Measurements from ENCODE around the gene FTCD. TPM values are rescaled to one million over a fixed set of nuclear protein-coding genes. Genes with fewer than 3 reads are reported as not detected.

Gene FTCD
- total and polyA plus RNA-seq, 10 of the 15 experiments (the other 5 are each of a cell fraction or from before 2014, with no cell fraction given): 0.27 to 0.28 TPM; not detected in 8

DNA sequence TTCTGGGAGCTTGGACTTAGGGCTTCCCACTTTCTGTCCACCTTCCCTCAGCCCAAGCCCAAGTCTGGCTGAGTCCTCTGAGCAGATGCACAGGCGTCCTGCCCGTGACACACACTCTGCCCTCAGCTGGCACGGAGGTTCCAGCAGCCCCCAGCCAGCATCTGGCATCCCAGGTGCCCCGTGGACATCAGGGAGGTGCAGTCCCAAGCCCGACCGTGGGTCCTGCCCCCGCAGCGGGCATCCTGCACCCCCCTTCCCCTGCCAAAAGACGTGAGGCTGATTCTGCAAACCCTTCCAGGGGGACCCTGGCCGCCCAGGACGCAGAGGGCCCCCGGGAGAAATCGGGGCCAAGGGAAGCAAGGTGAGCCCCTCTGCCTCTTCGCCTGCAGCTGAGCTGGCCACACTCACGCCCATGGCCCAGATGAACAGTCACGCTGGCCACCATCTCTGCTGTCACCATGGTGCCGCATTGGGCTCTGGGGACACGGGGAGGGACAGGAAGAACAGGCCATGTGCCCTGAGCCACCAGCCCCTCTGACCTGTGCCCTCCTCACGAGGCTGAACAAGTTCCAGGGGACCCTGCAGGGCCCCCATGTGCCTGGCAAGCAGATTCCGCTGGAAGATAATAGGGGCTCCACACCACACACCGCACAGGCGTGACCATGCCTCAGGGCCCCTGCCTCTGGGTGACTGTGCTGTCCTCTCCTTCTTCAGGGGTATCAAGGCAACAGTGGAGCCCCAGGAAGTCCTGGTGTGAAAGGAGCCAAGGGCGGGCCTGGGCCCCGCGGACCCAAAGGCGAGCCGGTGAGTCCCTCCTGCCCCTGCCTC is 36.8 kb downstream of the FTCD start:
- H3K36me3 ChIP-seq (ENCODE audit: control insufficient read depth in 2 of 2, insufficient read depth in 2 of 2, low read length in 1 of 2): no peaks in the 10 kb centered on the region
- H3K79me2 ChIP-seq (ENCODE audit: control insufficient read depth, insufficient read depth, low read length): no peaks in the 10 kb centered on the region
- no peak overlapping the region for H3K4me3 ChIP-seq
- no TSS peak for BruUV-seq (replicated peaks)
- CTCF ChIA-PET: no interaction called here
- no peak overlapping the region for H2AFZ ChIP-seq (ENCODE audit: control insufficient read depth, low read depth, low read length)
- POLR2A ChIA-PET: no interaction called here
- FAIRE-seq: no peak
- no peak for ATAC-seq
- intact Hi-C loops (cut with micrococcal nuclease; ENCODE audit: unreplicated experiment) (no loop called here), in situ Hi-C loops (cut with MboI) (no loop called here)
- H3K9ac ChIP-seq (ENCODE audit: control insufficient read depth, insufficient read depth, low read length): no peak overlapping the region
- no peaks in the 10 kb centered on the region for H3K4me1 ChIP-seq (ENCODE audit: control insufficient read depth, insufficient read depth, low read length)
- H3K27ac ChIP-seq (ENCODE audit: control insufficient read depth, insufficient read depth): no peak overlapping the region
- RAD21 ChIA-PET (ENCODE audit: unreplicated experiment): no interaction called here
- SMC1A ChIA-PET (ENCODE audit: uncharacterized antibody, unreplicated experiment): no interaction called here
- DNase-seq (ENCODE audit: low read depth, low spot score): no peak
- no peak for TF ChIP-seq PBX3 (IDR thresholded peaks at IDR 0.05; ENCODE audit: insufficient replicate concordance, low read depth, low read length)
- TF ChIP-seq, protein P1, sequence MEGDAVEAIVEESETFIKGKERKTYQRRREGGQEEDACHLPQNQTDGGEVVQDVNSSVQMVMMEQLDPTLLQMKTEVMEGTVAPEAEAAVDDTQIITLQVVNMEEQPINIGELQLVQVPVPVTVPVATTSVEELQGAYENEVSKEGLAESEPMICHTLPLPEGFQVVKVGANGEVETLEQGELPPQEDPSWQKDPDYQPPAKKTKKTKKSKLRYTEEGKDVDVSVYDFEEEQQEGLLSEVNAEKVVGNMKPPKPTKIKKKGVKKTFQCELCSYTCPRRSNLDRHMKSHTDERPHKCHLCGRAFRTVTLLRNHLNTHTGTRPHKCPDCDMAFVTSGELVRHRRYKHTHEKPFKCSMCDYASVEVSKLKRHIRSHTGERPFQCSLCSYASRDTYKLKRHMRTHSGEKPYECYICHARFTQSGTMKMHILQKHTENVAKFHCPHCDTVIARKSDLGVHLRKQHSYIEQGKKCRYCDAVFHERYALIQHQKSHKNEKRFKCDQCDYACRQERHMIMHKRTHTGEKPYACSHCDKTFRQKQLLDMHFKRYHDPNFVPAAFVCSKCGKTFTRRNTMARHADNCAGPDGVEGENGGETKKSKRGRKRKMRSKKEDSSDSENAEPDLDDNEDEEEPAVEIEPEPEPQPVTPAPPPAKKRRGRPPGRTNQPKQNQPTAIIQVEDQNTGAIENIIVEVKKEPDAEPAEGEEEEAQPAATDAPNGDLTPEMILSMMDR (IDR thresholded peaks at IDR 0.05 in 2 of 3, conservative IDR thresholded peaks at IDR 0.05 in 1 of 3; ENCODE audit: control insufficient read depth in 2 of 3, extremely low read depth in 1 of 3, insufficient read depth in 1 of 3, low read depth in 3 of 3, low read length in 3 of 3): no peak
- TF ChIP-seq KLF5 (IDR thresholded peaks at IDR 0.05; ENCODE audit: partially characterized antibody): no peak
- TF ChIP-seq FOXK2 (IDR thresholded peaks at IDR 0.05): no peak
- TF ChIP-seq, protein P2, sequence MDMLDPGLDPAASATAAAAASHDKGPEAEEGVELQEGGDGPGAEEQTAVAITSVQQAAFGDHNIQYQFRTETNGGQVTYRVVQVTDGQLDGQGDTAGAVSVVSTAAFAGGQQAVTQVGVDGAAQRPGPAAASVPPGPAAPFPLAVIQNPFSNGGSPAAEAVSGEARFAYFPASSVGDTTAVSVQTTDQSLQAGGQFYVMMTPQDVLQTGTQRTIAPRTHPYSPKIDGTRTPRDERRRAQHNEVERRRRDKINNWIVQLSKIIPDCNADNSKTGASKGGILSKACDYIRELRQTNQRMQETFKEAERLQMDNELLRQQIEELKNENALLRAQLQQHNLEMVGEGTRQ (IDR thresholded peaks at IDR 0.05; ENCODE audit: borderline replicate concordance, low read depth, low read length): no peak
- TF ChIP-seq, protein P3, sequence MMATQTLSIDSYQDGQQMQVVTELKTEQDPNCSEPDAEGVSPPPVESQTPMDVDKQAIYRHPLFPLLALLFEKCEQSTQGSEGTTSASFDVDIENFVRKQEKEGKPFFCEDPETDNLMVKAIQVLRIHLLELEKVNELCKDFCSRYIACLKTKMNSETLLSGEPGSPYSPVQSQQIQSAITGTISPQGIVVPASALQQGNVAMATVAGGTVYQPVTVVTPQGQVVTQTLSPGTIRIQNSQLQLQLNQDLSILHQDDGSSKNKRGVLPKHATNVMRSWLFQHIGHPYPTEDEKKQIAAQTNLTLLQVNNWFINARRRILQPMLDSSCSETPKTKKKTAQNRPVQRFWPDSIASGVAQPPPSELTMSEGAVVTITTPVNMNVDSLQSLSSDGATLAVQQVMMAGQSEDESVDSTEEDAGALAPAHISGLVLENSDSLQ (IDR thresholded peaks at IDR 0.05): no peak
- no peak overlapping the region for H3K4me2 ChIP-seq (ENCODE audit: control insufficient read depth, insufficient read depth)
- no peaks in the 10 kb centered on the region for H3K27me3 ChIP-seq (replicated peaks in 1 of 2; ENCODE audit: control insufficient read depth in 2 of 2, insufficient read depth in 2 of 2, low read length in 1 of 2)
- no peaks in the 10 kb centered on the region for H4K20me1 ChIP-seq (ENCODE audit: control insufficient read depth, insufficient read depth)
- WGBS (ENCODE audit: insufficient coverage, insufficient replicate concordance, low lambda C conversion rate, missing lambda C conversion rate): 19% methylated on average over 27 of the region's 27 CpGs
- H3K9me3 ChIP-seq (replicated peaks; ENCODE audit: control insufficient read depth, insufficient read depth, low read length): no peaks in the 10 kb centered on the region; the same call in 2 of the 3 replicates

Data from GM12878 (cell line).